Measurements from ENCODE around the gene SRSF12.

DNA sequence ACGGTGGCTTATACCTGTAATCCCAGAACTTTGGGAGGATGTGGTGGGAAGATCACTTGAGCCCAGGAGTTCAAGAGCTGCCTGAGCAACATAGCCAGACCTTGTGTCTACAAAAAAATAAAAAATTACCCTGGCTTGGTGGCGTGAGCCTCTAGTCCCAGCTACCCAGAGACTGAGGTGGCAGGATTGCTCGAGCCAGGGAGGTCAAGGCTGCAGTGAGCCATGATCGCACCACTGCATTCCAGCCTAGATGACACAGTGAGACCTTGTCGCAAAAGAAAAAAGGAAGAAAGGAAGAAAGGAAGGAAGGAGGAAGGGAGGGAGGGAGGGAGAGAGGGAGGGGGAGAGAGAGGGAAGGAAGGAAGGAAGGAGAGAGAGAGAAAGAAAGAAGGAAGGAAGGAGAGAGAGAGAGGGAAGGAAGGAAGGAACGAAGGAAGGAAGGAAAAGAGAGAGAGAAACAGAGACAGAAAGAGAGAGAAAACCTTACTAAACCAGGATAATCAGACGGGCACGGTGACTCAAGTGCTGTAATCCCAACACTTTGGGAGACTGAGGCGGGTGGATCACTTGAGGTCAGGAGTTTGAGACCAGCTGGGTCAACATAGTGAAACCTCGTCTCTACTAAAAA, 48.2 kb downstream of the SRSF12 start:
- TF ChIP-seq GLIS3 (CRISPR knock-in tag; IDR thresholded peaks at IDR 0.05) (no peak), ZFP3 (CRISPR knock-in tag; IDR thresholded peaks at IDR 0.05) (no peak), PATZ1 (CRISPR knock-in tag; IDR thresholded peaks at IDR 0.05; ENCODE audit: borderline replicate concordance) (no peak), SNAI2 (CRISPR knock-in tag; IDR thresholded peaks at IDR 0.05) (no peak), ZNF565 (CRISPR knock-in tag; conservative IDR thresholded peaks at IDR 0.05; ENCODE audit: low read depth) (no peak)
- TF ChIP-seq, protein P1, sequence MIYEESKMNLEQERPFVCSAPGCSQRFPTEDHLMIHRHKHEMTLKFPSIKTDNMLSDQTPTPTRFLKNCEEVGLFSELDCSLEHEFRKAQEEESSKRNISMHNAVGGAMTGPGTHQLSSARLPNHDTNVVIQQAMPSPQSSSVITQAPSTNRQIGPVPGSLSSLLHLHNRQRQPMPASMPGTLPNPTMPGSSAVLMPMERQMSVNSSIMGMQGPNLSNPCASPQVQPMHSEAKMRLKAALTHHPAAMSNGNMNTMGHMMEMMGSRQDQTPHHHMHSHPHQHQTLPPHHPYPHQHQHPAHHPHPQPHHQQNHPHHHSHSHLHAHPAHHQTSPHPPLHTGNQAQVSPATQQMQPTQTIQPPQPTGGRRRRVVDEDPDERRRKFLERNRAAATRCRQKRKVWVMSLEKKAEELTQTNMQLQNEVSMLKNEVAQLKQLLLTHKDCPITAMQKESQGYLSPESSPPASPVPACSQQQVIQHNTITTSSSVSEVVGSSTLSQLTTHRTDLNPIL (CRISPR knock-in tag; IDR thresholded peaks at IDR 0.05; ENCODE audit: low read depth), result no peak

Data from SK-N-SH treated with all-trans-retinoic acid at 6 μM for 48 hours (cell line).